NOMO-1 (cell line): Measurements from ENCODE around the gene TGFBRAP1.

Experiments
- DNase-seq, 2 experiments: peaks; one replicate each; lab custom pipeline; 2025; ENCODE audit not compliant: unreplicated experiment in 2 of 2; lab: John Stamatoyannopoulos, UW

The TGFBRAP1 gene

GRCh38 chr2:105329561-105330495, at the start of gene TGFBRAP1:
TSS of gene TGFBRAP1 (minus strand) at chr2:105329735. CDS start at chr2:105308301, 21,434 bp downstream.
- DNase-seq, result peak; percentile 31 to 70

GRCh38 chr2:105378921-105379383, 49.4 kb upstream of the TGFBRAP1 start:
- DNase-seq, result no peak

- no peak for DNase-seq
These were observed 48.8 kb upstream of the TGFBRAP1 start for GRCh38 chr2:105378276-105378840.

- no peak for DNase-seq
These were observed 48.3 kb upstream of the TGFBRAP1 start for GRCh38 chr2:105377871-105378270.

- no peak for DNase-seq
These were observed 47.3 kb upstream of the TGFBRAP1 start for GRCh38 chr2:105376789-105377240.

- DNase-seq, result no peak
These were observed 46.5 kb upstream of the TGFBRAP1 start for GRCh38 chr2:105376010-105376409.

GRCh38 chr2:105375001-105375561, 45.5 kb upstream of the TGFBRAP1 start:
- DNase-seq, result no peak

- DNase-seq, result no peak
These were observed 44.4 kb upstream of the TGFBRAP1 start for GRCh38 chr2:105373895-105374401.

- no peak for DNase-seq
These were observed 43.8 kb upstream of the TGFBRAP1 start for GRCh38 chr2:105373344-105373781.

- DNase-seq, result no peak
These were observed 42.3 kb upstream of the TGFBRAP1 start for GRCh38 chr2:105371810-105372209.

GRCh38 chr2:105371156-105371555, 41.6 kb upstream of the TGFBRAP1 start:
- DNase-seq, result no peak

GRCh38 chr2:105369777-105370690, 40.5 kb upstream of the TGFBRAP1 start:
- DNase-seq, result peak; percentile 73 to 86

- no peak for DNase-seq
These were observed 39.3 kb upstream of the TGFBRAP1 start for GRCh38 chr2:105368759-105369408.

- no peak for DNase-seq
These were observed 35.7 kb upstream of the TGFBRAP1 start for GRCh38 chr2:105365206-105365605.

GRCh38 chr2:105364436-105365139, 35.1 kb upstream of the TGFBRAP1 start:
- no peak for DNase-seq

- no peak for DNase-seq
These were observed 33.5 kb upstream of the TGFBRAP1 start for GRCh38 chr2:105362862-105363591.

GRCh38 chr2:105361102-105361889, 31.8 kb upstream of the TGFBRAP1 start:
- DNase-seq, result no peak

- no peak for DNase-seq
These were observed 29.1 kb upstream of the TGFBRAP1 start for GRCh38 chr2:105358593-105358992.
